Posterior vena cava (tissue), 2 donors: ENCODE measurements around the gene RILPL2. TPM values are rescaled to one million over a fixed set of nuclear protein-coding genes. Genes with fewer than 3 reads are reported as not detected.
"Not testable (repeated sequence)": the region's sequence is repeated elsewhere in the genome, so short reads cannot be mapped to it uniquely, and the experiment has no call there.

Experiments
- DNase-seq: peaks from one replicate; pipeline ENCODE4 v3.0.0-alpha.2; 2020; ENCODE audit warnings: low spot score
- intact Hi-C, 2 donors: fragments of 100-400 bp; cut with DNase I; formaldehyde crosslinking; loops; one replicate each; pipeline versions ENCODE4 v1.14.1 to v1.14.2; 2022 to 2023
- total RNA-seq, 2 donors: library from RNA; stranded (reverse); fragmentation: NEBNext Ultra II Directional; extraction: Animal tissue kit (Norgen Biotek cat#: 25700); gene quantifications; one replicate each; pipeline ENCODE4 v1.2.1, GENCODE V29; 2021
- donor health status: DM: yes; HTN: yes; CAD: no.
- donor health status: DM: yes; HTN: yes; CAD: no.

RILPL2 gene
- total RNA-seq, 2 donors from 2014 or later: 4.8 to 5.3 TPM

- no peak for DNase-seq
- intact Hi-C loops: no loop called here
Measured at GRCh38 chr12:123421314-123421713, 15.2 kb downstream of the RILPL2 start.

- DNase-seq: no peak
- intact Hi-C loops: no loop called here
Measured at GRCh38 chr12:123410041-123410412, 26.5 kb downstream of the RILPL2 start.

- not testable (repeated sequence) for DNase-seq
Measured at GRCh38 chr12:123409284-123410040, 27.0 kb downstream of the RILPL2 start.

GRCh38 chr12:123408619-123409018 lies 27.9 kb downstream of the RILPL2 start:
- DNase-seq, intact Hi-C loops: not testable (repeated sequence)

More at GRCh38 chr12:123409284-123410040, 27.0 kb downstream of the RILPL2 start:
- intact Hi-C loops: not testable (repeated sequence)

GRCh38 chr12:123407934-123408333 lies 28.6 kb downstream of the RILPL2 start:
- DNase-seq, intact Hi-C loops: not testable (repeated sequence)

- intact Hi-C loops, DNase-seq: not testable (repeated sequence)
Measured at GRCh38 chr12:123407269-123407668, 29.2 kb downstream of the RILPL2 start.

GRCh38 chr12:123404581-123404980 lies 31.9 kb downstream of the RILPL2 start:
- no peak for DNase-seq
- intact Hi-C loops: loop anchor here in 1 of 2 donors (2.0 kb wide), 1 partner anchor 56 kb away; no protein-coding TSS in a partner anchor

- intact Hi-C loops: no loop called here
Measured at GRCh38 chr12:123401753-123402683, 34.5 kb downstream of the RILPL2 start.

GRCh38 chr12:123399255-123399617 lies 37.2 kb downstream of the RILPL2 start:
- no peak for DNase-seq
- intact Hi-C loops: no loop called here

More at GRCh38 chr12:123401753-123402683, 34.5 kb downstream of the RILPL2 start:
- DNase-seq: no peak

GRCh38 chr12:123398550-123399254 lies 37.8 kb downstream of the RILPL2 start:
- DNase-seq: peak; percentile 90
- intact Hi-C loops: no loop called here

GRCh38 chr12:123398177-123398549 lies 38.3 kb downstream of the RILPL2 start:
- intact Hi-C loops: no loop called here
- no peak for DNase-seq

GRCh38 chr12:123397400-123397799 lies 39.1 kb downstream of the RILPL2 start:
- DNase-seq: no peak
- intact Hi-C loops: no loop called here

GRCh38 chr12:123396954-123397353 lies 39.5 kb downstream of the RILPL2 start:
- intact Hi-C loops: no loop called here
- no peak for DNase-seq

GRCh38 chr12:123396543-123396942 lies 39.9 kb downstream of the RILPL2 start:
- intact Hi-C loops: no loop called here

GRCh38 chr12:123395236-123395635 lies 41.2 kb downstream of the RILPL2 start:
- intact Hi-C loops: no loop called here
- no peak for DNase-seq

More at GRCh38 chr12:123396543-123396942, 39.9 kb downstream of the RILPL2 start:
- DNase-seq: no peak

- intact Hi-C loops: no loop called here
- DNase-seq: no peak
Measured at GRCh38 chr12:123393747-123394146, 42.7 kb downstream of the RILPL2 start.

GRCh38 chr12:123391546-123392343 lies 44.7 kb downstream of the RILPL2 start:
- intact Hi-C loops: no loop called here

GRCh38 chr12:123390498-123391426 lies 45.7 kb downstream of the RILPL2 start:
- intact Hi-C loops: no loop called here
- DNase-seq: no peak

More at GRCh38 chr12:123391546-123392343, 44.7 kb downstream of the RILPL2 start:
- DNase-seq: no peak
